ENCODE results near the gene TMEM178B.

Gene TMEM178B

DNA sequence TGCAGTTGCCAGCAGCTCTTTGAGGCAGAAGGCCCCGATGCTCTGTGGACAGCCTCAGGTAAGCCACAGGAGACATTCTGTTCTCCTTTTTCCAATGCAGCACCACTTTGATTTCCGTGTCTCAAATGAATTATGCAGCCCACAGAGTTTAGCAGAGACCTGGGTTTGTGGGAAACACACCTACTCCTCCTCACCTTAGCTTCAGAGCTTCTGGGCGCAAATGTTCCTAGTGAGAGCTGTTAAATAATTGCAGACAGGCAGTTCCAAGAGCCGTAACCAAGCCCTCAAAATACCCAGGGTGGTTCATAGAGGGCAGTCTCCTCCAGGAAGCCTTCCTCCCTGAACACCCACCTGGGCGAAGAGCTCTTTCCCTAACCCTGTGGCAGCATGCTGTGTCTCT, 408.1 kb downstream of the TMEM178B start:
- DNase-seq, result no peak

GRCh38 chr7:141483044-141483443, 409.2 kb downstream of the TMEM178B start:
- no peak for DNase-seq

- peak in 1 of 2 experiments; percentile 79 for DNase-seq
Measured at GRCh38 chr7:141484907-141485306, 411.0 kb downstream of the TMEM178B start.

GRCh38 chr7:141486959-141487358, 413.1 kb downstream of the TMEM178B start:
- DNase-seq, result peak in 1 of 2 experiments; percentile 43

GRCh38 chr7:141490474-141490873, 416.6 kb downstream of the TMEM178B start:
- DNase-seq, result peak in 1 of 2 experiments; percentile 13

DNA sequence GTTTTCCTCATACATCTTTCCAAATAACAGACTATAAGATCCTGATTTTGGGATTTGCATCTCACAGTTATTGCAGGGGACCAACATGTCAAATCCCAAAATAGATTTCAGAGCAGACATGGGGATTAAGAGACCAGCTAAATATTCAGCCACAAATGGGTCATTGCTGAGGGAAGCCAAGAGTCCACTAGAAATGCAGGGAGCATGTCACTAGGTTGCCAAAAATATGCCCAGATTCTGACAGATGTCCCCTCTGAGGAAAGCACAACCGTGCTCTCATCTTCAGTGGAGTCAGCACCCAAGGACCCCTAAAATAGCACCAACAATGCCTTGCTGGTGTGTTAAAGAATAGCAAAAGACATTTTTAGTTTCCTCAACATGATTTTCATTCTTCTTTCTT, 421.2 kb downstream of the TMEM178B start:
- no peak for DNase-seq

GRCh38 chr7:141497391-141497790, 423.5 kb downstream of the TMEM178B start:
- no peak for DNase-seq

DNA sequence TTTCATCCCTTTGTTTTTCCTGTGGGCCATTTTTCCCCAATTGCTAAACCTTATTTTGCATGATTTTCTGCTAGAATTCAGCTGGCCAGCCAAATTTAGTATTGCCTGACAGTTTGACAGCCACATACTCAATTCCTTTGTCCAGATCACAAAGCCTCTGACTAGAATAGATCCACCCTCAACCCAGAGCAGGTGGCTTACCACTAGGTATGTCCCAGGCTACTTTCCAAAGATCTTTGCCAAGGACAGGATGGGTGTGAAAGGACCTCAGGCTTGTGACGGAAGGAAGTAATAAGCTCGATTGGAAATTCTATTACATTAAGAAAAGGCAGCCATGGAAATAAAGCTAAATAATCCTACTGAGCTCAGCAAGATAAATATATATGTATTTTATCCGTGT, 426.7 kb downstream of the TMEM178B start:
- DNase-seq, result no peak

DNA sequence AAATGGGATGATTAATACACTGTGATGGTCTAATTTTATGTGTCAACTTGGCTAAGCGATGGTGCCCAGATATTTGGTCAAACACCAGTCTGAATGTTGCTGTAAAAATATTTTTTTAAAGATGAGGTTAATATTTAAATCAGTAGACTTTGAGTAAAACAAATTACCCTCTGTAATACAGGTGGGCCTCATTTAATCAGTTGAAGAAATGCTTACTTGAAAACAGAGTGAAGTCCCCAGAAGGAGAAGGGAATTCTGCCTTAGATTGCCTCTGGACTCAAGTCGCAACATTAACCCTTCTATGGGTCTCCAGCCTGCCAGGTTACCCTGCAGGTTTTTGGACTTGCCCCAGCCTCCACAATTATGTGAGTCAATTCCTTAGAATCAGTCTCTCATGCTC, 427.6 kb downstream of the TMEM178B start:
- DNase-seq, result no peak

- no peak for DNase-seq
Measured at GRCh38 chr7:141511316-141511675, 437.4 kb downstream of the TMEM178B start.

GRCh38 chr7:141511676-141512396, 438.0 kb downstream of the TMEM178B start:
- DNase-seq, result no peak

GRCh38 chr7:141512597-141512996, 438.7 kb downstream of the TMEM178B start:
- no peak for DNase-seq

DNA sequence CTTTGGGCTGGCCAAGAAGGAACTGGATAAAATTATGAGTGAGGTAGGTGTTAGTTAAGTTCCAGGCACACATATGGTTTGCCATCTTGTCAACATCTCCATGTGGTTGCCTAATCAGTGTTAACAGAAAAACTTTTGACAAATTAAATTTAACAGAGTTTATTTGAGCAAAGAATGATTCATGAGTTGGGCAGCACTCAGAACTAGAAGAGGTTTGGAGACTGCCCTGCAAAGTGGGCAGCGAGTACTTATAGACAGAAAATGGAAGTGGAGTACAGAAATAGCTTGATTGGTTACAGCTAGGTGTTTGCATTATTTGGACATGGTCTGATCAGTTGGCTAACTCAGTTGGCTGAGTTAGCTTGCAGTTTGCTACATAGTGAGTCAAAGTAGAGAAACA, 439.9 kb downstream of the TMEM178B start:
- DNase-seq, result no peak

GRCh38 chr7:141515941-141516340, 442.1 kb downstream of the TMEM178B start:
- no peak for DNase-seq

DNA sequence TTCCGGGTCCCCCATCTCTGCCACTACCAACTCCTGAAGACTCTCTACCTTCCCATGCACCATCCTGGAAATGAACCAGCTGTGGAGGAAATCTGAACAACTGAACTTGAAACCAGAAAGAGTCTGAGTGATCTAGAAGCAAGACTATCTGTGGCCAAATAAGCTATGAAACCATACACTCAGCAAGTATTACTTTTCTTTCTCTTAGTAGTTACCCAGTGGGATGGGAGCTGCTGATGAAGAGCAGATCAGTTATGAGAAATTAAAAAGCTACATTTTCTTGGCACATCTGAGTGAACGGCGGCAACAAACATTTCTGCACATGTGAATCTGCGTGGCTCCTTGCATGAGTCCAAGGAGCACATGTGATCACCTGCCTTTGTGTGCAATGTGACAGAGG, 445.8 kb downstream of the TMEM178B start:
- no peak for DNase-seq

GRCh38 chr7:141522657-141523342, 448.9 kb downstream of the TMEM178B start:
- DNase-seq, result no peak

GRCh38 chr7:141525973-141526514, 452.2 kb downstream of the TMEM178B start:
- no peak for DNase-seq

DNA sequence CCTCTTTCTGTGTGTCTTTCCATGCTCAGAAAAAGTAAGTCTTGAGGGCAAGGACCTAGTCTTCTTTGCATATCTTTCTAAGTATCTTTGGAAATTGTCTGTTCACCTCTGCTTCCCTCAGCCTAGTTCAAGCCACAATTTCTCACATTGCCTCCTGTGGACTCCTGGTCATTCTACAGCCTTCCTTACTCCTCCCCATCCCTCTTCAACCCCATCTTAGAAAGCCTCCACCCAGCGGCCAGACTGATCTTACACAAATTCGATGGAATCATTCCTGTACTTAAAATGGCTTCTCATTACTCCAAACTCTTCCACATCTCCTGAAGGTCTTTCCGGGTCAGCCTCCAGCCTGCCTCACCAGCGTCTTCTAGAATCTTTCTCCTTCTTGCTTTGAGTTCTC, 453.2 kb downstream of the TMEM178B start:
- no peak for DNase-seq

DNA sequence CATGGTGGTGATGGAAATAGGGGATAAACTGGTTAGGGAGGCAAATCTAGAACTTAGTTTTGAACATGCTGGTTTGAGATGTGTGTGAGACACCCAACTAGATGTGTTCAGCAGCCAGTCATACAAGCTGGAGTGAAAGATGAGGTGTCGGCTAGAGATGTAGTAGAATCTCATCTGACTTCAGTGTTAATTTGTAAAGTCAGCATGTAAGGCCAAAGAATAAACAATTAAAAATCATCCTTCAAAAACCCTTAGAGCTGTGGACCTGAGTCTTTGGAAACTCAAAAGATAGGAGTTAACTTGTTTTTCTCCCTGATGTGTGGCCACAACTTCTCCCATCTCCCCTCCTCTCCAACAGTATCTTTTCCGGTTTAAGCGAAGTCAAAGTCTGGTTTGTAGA, 454.5 kb downstream of the TMEM178B start:
- no peak for DNase-seq
